Testis (tissue), 2 donors: ENCODE measurements around the gene PLXDC1.
"Not testable (repeated sequence)": the region's sequence is repeated elsewhere in the genome, so short reads cannot be mapped to it uniquely, and the experiment has no call there.

Source experiments
- POLR2A ChIP-seq: fragments of 450-650 bp; IDR thresholded peaks from one replicate; pipeline ENCODE4 v1.6.1; 2017; ENCODE audit warnings: antibody characterized with exemption, mild to moderate bottlenecking, moderate library complexity
- TF ChIP-seq, protein P1 (sequence below), 3 experiments: fragments of 450-650 bp in 2 of 3; fragments of 200-600 bp in 1 of 3; sonication (generic) in 1 of 3; IDR thresholded peaks; one replicate each; pipeline ENCODE4 v1.5.1; 2016 to 2019; ENCODE audit warnings: antibody characterized with exemption in 3 of 3, mild to moderate bottlenecking in 2 of 3, moderate library complexity in 1 of 3

DNA sequence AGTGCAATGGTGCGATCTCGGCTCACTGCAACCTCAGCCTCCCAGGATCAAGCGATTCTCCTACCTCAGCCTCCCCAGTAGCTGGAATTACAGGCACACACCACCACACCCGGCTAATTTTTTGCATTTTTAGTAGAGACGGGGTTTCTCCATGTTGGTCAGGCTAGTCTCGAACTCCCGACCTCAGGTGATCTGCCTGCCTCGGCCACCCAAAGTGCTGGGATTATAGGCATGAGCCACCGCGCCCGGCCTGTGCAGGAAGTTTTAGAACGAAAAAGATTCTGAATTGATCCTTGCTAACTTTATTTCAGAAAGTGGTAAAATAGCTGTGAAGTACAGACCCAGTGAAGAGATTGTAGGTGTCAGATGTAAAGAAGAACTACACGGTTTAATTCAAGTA, 125.1 kb downstream of the PLXDC1 start:
- TF ChIP-seq, protein P1, sequence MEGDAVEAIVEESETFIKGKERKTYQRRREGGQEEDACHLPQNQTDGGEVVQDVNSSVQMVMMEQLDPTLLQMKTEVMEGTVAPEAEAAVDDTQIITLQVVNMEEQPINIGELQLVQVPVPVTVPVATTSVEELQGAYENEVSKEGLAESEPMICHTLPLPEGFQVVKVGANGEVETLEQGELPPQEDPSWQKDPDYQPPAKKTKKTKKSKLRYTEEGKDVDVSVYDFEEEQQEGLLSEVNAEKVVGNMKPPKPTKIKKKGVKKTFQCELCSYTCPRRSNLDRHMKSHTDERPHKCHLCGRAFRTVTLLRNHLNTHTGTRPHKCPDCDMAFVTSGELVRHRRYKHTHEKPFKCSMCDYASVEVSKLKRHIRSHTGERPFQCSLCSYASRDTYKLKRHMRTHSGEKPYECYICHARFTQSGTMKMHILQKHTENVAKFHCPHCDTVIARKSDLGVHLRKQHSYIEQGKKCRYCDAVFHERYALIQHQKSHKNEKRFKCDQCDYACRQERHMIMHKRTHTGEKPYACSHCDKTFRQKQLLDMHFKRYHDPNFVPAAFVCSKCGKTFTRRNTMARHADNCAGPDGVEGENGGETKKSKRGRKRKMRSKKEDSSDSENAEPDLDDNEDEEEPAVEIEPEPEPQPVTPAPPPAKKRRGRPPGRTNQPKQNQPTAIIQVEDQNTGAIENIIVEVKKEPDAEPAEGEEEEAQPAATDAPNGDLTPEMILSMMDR (IDR thresholded peaks at IDR 0.05), result not testable (repeated sequence)
- not testable (repeated sequence) for TF ChIP-seq POLR2A
